Stimulated activated CD8-positive, alpha-beta memory T cell treated with anti-CD3 and anti-CD28 coated beads, Interleukin-12 subunit alpha, Interleukin-12 subunit beta, amount 100 ng/mL, for 4 hours (primary cell): Measurements from ENCODE around the gene SRXN1.

ENCODE experiments used
- DNase-seq: peaks from one replicate; pipeline ENCODE4 v3.0.0-alpha.2; 2020; ENCODE audit warnings: low read depth

The SRXN1 gene

GRCh38 chr20:605237-605636, 47.8 kb downstream of the SRXN1 start:
- DNase-seq, result no peak

- DNase-seq, result no peak
Observed at GRCh38 chr20:603116-603640, 49.8 kb downstream of the SRXN1 start.

DNA sequence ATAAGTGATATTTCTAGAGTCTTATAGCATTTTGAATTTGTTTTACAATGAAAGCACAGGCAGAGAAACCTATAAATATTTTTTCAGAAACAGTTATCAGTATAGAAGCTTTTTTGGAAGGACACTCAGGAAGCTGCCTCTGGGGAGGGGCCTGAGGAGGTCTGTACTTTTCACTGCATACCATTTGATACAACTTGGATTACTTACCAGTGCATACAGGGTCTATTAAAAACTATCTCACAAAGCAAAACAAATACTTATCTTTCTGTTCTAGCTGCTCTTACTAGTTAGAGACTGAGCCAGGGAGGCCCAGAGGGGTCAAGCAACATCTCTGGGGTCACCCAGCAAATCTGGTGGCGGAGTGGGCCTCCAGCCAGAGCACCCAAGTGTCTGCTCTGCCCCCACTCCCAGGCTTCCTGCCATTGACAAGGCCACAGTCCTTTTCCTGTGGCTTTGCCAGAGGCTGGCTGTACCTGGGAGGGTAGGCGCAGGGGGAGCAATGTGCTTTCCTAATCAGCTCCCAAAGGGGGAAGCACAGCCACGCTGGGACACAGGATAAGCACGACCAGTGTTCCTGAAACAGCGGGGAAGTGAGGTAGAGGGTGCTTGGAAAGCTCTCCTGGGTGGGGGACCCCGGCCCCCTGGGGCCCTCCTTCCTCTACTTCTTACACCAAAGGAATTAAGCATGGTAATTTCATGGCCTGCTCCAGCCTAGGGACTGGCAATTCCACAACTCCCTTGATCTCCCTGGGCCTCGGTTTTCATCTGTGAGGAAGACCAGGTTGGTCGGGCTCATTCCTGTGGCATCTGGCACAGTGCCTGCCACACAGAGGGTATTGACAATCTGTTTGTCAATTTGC, 50.7 kb downstream of the SRXN1 start:
- DNase-seq, result no peak

GRCh38 chr20:600736-601135, 52.3 kb downstream of the SRXN1 start:
- no peak for DNase-seq

GRCh38 chr20:600141-600540, 52.9 kb downstream of the SRXN1 start:
- no peak for DNase-seq

DNA sequence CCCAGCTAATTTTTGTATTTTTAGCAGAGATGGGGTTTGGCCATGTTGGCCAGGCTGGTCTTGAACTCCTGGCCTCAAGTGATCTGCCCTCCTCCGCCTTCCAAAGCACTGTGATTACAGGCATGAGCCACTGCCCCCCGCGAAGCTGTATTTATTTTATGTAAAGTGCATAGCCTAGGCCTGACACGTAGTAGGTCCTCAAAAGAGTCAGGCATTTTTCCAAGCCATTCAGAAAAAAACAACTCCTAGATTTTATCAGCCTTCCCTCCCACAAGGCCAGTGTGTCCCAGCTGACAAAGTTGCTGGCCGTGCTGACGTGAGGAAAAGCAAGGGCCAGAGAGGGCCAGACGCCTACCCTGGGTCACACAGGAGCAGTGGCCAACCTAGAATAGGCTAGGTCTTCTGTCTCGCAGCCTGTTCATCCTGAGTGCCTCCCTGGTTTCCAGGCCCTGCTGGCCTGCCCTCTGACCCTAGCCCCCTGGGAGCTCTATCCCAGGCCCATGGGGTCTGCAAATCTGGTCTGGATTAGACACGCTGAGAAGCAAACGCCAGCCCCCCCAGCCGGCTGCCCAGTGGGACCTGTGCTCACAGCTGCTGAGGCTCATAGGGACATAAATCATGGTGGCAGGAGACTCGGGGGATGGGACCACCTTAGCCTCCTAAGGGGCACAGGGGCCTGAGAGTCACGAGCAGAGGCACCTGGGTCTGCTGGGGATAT, 54.7 kb downstream of the SRXN1 start:
- no peak for DNase-seq

DNA sequence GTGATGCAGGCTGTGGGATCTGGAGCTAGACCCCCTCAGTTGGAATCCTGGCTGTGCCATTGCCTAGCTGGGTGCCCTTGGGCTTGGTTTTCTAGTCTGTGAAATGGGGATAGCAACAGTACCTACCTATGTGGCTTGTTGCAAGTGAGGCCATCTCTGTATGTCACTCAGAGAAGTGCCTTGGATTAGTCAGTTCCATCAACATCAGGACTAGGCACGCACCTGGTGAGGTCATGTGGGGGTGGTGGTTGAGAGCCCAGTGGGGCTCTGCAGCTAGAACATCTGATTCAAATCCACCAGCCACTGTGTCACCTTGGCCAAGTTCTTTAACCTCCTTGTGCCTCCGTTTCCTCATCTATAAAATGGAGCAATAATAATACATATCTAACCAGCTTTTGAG, 55.4 kb downstream of the SRXN1 start:
- no peak for DNase-seq
